A549 (cell line): ENCODE data around the gene EDNRA. TPM values are rescaled to one million over a fixed set of nuclear protein-coding genes. Genes with fewer than 3 reads are reported as not detected.

Experiments used
- ATAC-seq, 2 experiments: fragments of 200-7000 bp in 1 of 2; fragments of >200 bp in 1 of 2; cut with Nextera tagmentation in 1 of 2; cut with Tn5 transposase in 1 of 2; 3 replicates each; pipeline versions ENCODE4 v1.8.0 to v1.9.1; 2018 to 2020; ENCODE audit warnings: mild to moderate bottlenecking in 1 of 2, moderate library complexity in 1 of 2
- CTCF ChIA-PET: fragments of 300-600 bp; sonication (Branson Sonifier 250); formaldehyde crosslinking; extraction: SDS; loops from one replicate; lab custom pipeline; 2021; ENCODE audit warnings: antibody characterized with exemption, inconsistent platforms; lab: Yijun Ruan, JAX
- POLR2A ChIA-PET: fragments of 350-600 bp; formaldehyde crosslinking; extraction: SDS; loops from one replicate; lab custom pipeline; 2021; ENCODE audit warnings: antibody characterized with exemption, inconsistent platforms; lab: Yijun Ruan, JAX
- DNase-seq, 2 experiments: peaks; one replicate each; pipeline versions ENCODE4 v3.0.0 to v3.0.0-alpha.2; 2011 to 2016; ENCODE audit warnings: low read depth in 1 of 2, low spot score in 1 of 2
- FAIRE-seq: peaks from 2 replicates; lab custom pipeline; 2011; peaks lifted over from hg19 to GRCh38; lab: Jason Lieb, UNC
- H3K27ac ChIP-seq, 2 experiments: fragments of >200 bp; sonication (Bioruptor Twin); formaldehyde crosslinking; 3 replicates each; pipeline ENCODE4 v1.5.1; 2016 to 2017
- H3K4me1 ChIP-seq: fragments of >200 bp; sonication (Bioruptor Twin); formaldehyde crosslinking; 3 replicates; pipeline ENCODE4 v1.6.1; 2016
- H3K4me2 ChIP-seq: fragments of >200 bp; sonication (Bioruptor Twin); formaldehyde crosslinking; 3 replicates; pipeline ENCODE4 v1.6.1; 2016
- H3K4me3 ChIP-seq: fragments of >200 bp; sonication (Bioruptor Twin); formaldehyde crosslinking; 3 replicates; pipeline ENCODE4 v1.5.1; 2016
- H3K9me3 ChIP-seq: fragments of >200 bp; sonication (Bioruptor Twin); formaldehyde crosslinking; 3 replicates; pipeline ENCODE4 v1.6.1; 2016
- BHLHE40 ChIP-seq: IDR thresholded peaks from 2 replicates; pipeline ENCODE4 v1.6.1; 2012; ENCODE audit warnings: low read depth, low read length, inconsistent platforms
- CBX2 ChIP-seq: fragments of 200-600 bp; sonication (generic); IDR thresholded peaks from 2 replicates; pipeline ENCODE4 v1.6.1; 2016; ENCODE audit warnings: low read depth, mild to moderate bottlenecking, borderline replicate concordance
- EHMT2 ChIP-seq: fragments of 200-600 bp; sonication (generic); IDR thresholded peaks from 2 replicates; pipeline ENCODE4 v1.6.1; 2016; ENCODE audit warnings: antibody characterized with exemption, low read depth, mild to moderate bottlenecking, moderate library complexity
- HEYL ChIP-seq: fragments of 250-450 bp; sonication (Bioruptor Pico); IDR thresholded peaks from 2 replicates; pipeline ENCODE4 v1.8.0; 2021; ENCODE audit warnings: mild to moderate bottlenecking, moderate library complexity
- HOXA7 ChIP-seq: fragments of 250-450 bp; sonication (Bioruptor Pico); IDR thresholded peaks from 2 replicates; pipeline ENCODE4 v1.5.0; 2020; ENCODE audit warnings: mild to moderate bottlenecking, moderate library complexity
- HOXB13 ChIP-seq: fragments of 250-450 bp; sonication (Bioruptor Pico); IDR thresholded peaks from 2 replicates; pipeline ENCODE4 v1.5.0; 2020; ENCODE audit warnings: low read depth, mild to moderate bottlenecking, moderate library complexity
- HOXB5 ChIP-seq: fragments of 250-450 bp; sonication (Bioruptor Pico); IDR thresholded peaks from 2 replicates; pipeline ENCODE4 v1.5.0; 2020; ENCODE audit warnings: mild to moderate bottlenecking, moderate library complexity
- JUN ChIP-seq, 2 experiments: fragments of >200 bp; sonication (Bioruptor Twin); formaldehyde crosslinking; IDR thresholded peaks; 2 replicates in 1 of 2; 3 replicates in 1 of 2; pipeline ENCODE4 v1.6.1; 2016 to 2017
- MYC ChIP-seq: IDR thresholded peaks from 2 replicates; pipeline ENCODE4 v1.6.1; 2012; ENCODE audit warnings: mild to moderate bottlenecking, inconsistent platforms, low read length, improper control_type of control experiment, borderline replicate concordance
- NFE2L2 ChIP-seq: fragments of 150-350 bp; conservative IDR thresholded peaks from 2 replicates; pipeline ENCODE4 v1.6.1; 2014; ENCODE audit warnings: low read length
- NR3C1 ChIP-seq: fragments of >200 bp; sonication (Bioruptor Twin); formaldehyde crosslinking; IDR thresholded peaks from 3 replicates; pipeline ENCODE4 v1.6.1; 2017
- RAD21 ChIP-seq, 2 experiments: fragments of >200 bp in 1 of 2; sonication (Bioruptor Twin) in 1 of 2; formaldehyde crosslinking in 1 of 2; IDR thresholded peaks in 1 of 2; conservative IDR thresholded peaks in 1 of 2; 2 replicates in 1 of 2; 3 replicates in 1 of 2; pipeline ENCODE4 v1.6.1; 2012 to 2018; ENCODE audit warnings: inconsistent platforms in 1 of 2
- RARB ChIP-seq: fragments of 250-450 bp; sonication (Bioruptor Pico); IDR thresholded peaks from 2 replicates; pipeline ENCODE4 v1.8.0; 2021; ENCODE audit warnings: mild to moderate bottlenecking, moderate library complexity
- RFX5 ChIP-seq: fragments of 450-650 bp; IDR thresholded peaks from 2 replicates; pipeline ENCODE4 v1.7.1; 2014; ENCODE audit warnings: antibody characterized with exemption, mild to moderate bottlenecking, moderate library complexity
- WGBS: methylation state at CpG from one replicate; pipeline ENCODE4 v1.1.6; 2017; ENCODE audit errors: missing lambda C conversion rate; 5-methylcytosine and 5-hydroxymethylcytosine counted together
- polyA plus RNA-seq, 4 experiments: library from polyadenylated mRNA; depleted of rRNA in 3 of 4; stranded (reverse); fragments of >200 nt; fragmentation: RNase III in 1 of 4; extraction: RNeasy Plus Mini Kit Qiagen cat#74134 plus additional on column Dnase treatment in 1 of 4; gene quantifications; 2 replicates in 3 of 4; 3 replicates in 1 of 4; pipeline ENCODE4 v1.2.3, GENCODE V29; 2011 to 2017
- TF ChIP-seq, protein P1 (sequence below): fragments of 250-450 bp; sonication (Bioruptor Pico); IDR thresholded peaks from 2 replicates; pipeline ENCODE4 v1.5.0; 2021; ENCODE audit warnings: mild to moderate bottlenecking, moderate library complexity, borderline replicate concordance
- TF ChIP-seq, protein P2 (sequence below): fragments of 250-450 bp; sonication (Bioruptor Pico); IDR thresholded peaks from 2 replicates; pipeline ENCODE4 v1.5.0; 2020; ENCODE audit warnings: low read depth, mild to moderate bottlenecking, moderate library complexity
- TF ChIP-seq, protein P3 (sequence below): fragments of 450-650 bp; IDR thresholded peaks from 2 replicates; pipeline ENCODE4 v1.6.1; 2014; ENCODE audit warnings: antibody characterized with exemption
- TF ChIP-seq, protein P4 (sequence below): fragments of 200-600 bp; sonication (generic); IDR thresholded peaks from 2 replicates; pipeline ENCODE4 v1.6.1; 2016; ENCODE audit warnings: antibody characterized with exemption, mild to moderate bottlenecking, moderate library complexity
- TF ChIP-seq, protein P5 (sequence below): IDR thresholded peaks from 2 replicates; pipeline ENCODE4 v1.6.1; 2012

Gene EDNRA
- polyA plus RNA-seq, 2 of the 4 experiments (the other 2 are of a cell fraction) = 0.09 to 0.40 TPM

DNA sequence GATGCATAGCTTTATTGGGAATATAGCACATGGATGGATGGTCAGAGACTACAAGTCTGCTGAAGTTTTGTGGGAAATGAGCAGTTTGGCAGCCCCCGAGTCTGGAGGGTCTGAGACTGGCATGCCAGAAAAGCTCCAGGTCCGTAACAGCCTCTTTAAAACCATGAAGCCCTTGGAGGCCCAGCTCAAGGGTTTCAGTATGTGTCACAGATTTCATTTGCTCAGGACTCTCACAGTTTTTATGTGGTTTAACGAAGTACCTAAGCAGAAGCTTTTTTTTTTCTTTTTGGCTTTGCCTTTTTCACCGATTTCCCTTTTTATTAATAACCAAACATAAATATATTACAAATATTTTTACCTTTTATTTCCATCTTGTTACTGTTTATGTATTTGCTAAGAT lies 105.7 kb downstream of the EDNRA start:
- WGBS = 87% methylated on average over 4 of the region's 4 CpGs
- H3K4me1 ChIP-seq = peaks cover 16% of the 10 kb centered on the region; the same call in 2 of the 3 replicates
- no peak overlapping the region for H3K4me3 ChIP-seq
- CTCF ChIA-PET = interaction anchor here (0.6 to 1.6 kb wide), 3 partner anchors 68 to 426 kb away, joined by 3 to 8 read pairs (median 3); no protein-coding TSS in a partner anchor
- TF ChIP-seq EHMT2 (no peak), JUN (IDR thresholded peaks at IDR 0.05) (no peak), HOXA7 (CRISPR knock-in tag) (no peak), HEYL (CRISPR knock-in tag) (no peak), NR3C1 (no peak), HOXB5 (CRISPR knock-in tag) (no peak), BHLHE40 (no peak), RAD21 (conservative IDR thresholded peaks at IDR 0.05 in 1 of 2, IDR thresholded peaks at IDR 0.05 in 1 of 2) (no peak), HOXB13 (CRISPR knock-in tag) (no peak), CBX2 (no peak), RFX5 (no peak)
- TF ChIP-seq, protein P1, sequence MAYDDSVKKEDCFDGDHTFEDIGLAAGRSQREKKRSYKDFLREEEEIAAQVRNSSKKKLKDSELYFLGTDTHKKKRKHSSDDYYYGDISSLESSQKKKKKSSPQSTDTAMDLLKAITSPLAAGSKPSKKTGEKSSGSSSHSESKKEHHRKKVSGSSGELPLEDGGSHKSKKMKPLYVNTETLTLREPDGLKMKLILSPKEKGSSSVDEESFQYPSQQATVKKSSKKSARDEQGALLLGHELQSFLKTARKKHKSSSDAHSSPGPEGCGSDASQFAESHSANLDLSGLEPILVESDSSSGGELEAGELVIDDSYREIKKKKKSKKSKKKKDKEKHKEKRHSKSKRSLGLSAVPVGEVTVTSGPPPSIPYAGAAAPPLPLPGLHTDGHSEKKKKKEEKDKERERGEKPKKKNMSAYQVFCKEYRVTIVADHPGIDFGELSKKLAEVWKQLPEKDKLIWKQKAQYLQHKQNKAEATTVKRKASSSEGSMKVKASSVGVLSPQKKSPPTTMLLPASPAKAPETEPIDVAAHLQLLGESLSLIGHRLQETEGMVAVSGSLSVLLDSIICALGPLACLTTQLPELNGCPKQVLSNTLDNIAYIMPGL = no peak
- TF ChIP-seq, protein P2, sequence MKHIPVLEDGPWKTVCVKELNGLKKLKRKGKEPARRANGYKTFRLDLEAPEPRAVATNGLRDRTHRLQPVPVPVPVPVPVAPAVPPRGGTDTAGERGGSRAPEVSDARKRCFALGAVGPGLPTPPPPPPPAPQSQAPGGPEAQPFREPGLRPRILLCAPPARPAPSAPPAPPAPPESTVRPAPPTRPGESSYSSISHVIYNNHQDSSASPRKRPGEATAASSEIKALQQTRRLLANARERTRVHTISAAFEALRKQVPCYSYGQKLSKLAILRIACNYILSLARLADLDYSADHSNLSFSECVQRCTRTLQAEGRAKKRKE (CRISPR knock-in tag) = no peak
- TF ChIP-seq, protein P3, sequence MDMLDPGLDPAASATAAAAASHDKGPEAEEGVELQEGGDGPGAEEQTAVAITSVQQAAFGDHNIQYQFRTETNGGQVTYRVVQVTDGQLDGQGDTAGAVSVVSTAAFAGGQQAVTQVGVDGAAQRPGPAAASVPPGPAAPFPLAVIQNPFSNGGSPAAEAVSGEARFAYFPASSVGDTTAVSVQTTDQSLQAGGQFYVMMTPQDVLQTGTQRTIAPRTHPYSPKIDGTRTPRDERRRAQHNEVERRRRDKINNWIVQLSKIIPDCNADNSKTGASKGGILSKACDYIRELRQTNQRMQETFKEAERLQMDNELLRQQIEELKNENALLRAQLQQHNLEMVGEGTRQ = no peak
- TF ChIP-seq, protein P4, sequence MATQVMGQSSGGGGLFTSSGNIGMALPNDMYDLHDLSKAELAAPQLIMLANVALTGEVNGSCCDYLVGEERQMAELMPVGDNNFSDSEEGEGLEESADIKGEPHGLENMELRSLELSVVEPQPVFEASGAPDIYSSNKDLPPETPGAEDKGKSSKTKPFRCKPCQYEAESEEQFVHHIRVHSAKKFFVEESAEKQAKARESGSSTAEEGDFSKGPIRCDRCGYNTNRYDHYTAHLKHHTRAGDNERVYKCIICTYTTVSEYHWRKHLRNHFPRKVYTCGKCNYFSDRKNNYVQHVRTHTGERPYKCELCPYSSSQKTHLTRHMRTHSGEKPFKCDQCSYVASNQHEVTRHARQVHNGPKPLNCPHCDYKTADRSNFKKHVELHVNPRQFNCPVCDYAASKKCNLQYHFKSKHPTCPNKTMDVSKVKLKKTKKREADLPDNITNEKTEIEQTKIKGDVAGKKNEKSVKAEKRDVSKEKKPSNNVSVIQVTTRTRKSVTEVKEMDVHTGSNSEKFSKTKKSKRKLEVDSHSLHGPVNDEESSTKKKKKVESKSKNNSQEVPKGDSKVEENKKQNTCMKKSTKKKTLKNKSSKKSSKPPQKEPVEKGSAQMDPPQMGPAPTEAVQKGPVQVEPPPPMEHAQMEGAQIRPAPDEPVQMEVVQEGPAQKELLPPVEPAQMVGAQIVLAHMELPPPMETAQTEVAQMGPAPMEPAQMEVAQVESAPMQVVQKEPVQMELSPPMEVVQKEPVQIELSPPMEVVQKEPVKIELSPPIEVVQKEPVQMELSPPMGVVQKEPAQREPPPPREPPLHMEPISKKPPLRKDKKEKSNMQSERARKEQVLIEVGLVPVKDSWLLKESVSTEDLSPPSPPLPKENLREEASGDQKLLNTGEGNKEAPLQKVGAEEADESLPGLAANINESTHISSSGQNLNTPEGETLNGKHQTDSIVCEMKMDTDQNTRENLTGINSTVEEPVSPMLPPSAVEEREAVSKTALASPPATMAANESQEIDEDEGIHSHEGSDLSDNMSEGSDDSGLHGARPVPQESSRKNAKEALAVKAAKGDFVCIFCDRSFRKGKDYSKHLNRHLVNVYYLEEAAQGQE = no peak
- TF ChIP-seq, all 56 proteins: peak for 0
- Histone ChIP-seq H3K27ac (no peak overlapping the region), H3K4me2 (no peak overlapping the region), H3K9me3 (no peaks in the 10 kb centered on the region)
- no peak for ATAC-seq
- no peak for DNase-seq
- POLR2A ChIA-PET = no interaction called here
- no peak for FAIRE-seq

DNA sequence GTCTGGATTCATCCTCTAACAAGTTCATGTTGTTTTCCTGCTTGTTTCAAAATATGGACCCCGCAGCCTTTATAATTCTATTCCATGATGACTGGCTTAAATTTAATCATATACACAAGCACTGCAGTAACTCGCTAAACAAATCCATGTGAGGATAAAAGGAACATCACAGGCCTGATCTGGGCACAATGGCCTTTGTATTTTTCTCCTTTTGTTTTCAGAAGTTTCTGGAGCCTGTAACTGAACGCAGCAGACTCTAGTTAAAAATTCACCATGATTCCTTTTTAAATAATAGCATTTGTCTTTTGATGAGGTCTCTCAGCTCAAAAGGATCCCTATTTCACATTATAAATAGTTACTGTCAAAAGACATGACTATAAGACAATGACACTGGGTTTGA lies 106.1 kb downstream of the EDNRA start:
- CTCF ChIA-PET = interaction anchor here (0.6 to 1.6 kb wide), 2 partner anchors 68 to 234 kb away, joined by 3 to 8 read pairs; no protein-coding TSS in a partner anchor
- no peak for DNase-seq
- no peaks in the 10 kb centered on the region for H3K9me3 ChIP-seq
- no peak overlapping the region for H3K4me3 ChIP-seq
- no peak overlapping the region for H3K27ac ChIP-seq
- POLR2A ChIA-PET = no interaction called here
- TF ChIP-seq, protein P4 = no peak
- TF ChIP-seq CBX2 (no peak), HEYL (CRISPR knock-in tag) (no peak), NFE2L2 (no peak), RARB (CRISPR knock-in tag) (no peak), MYC (no peak)
- TF ChIP-seq, protein P5, sequence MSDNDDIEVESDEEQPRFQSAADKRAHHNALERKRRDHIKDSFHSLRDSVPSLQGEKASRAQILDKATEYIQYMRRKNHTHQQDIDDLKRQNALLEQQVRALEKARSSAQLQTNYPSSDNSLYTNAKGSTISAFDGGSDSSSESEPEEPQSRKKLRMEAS = no peak
- ATAC-seq = no peak
- WGBS = 91% methylated on average over 3 of the region's 3 CpGs
- no peak for FAIRE-seq
- peaks cover 12% of the 10 kb centered on the region; the same call in 2 of the 3 replicates for H3K4me1 ChIP-seq
- H3K4me2 ChIP-seq = no peak overlapping the region
